Neural progenitor cell (in vitro differentiated cells): Measurements from ENCODE around the gene OSM. TPM values are rescaled to one million over a fixed set of nuclear protein-coding genes. Genes with fewer than 3 reads are reported as not detected.

Source experiments
- DNase-seq: peaks from one replicate; pipeline ENCODE4 v3.0.0-alpha.2; 2016; ENCODE audit warnings: low spot score
- H2AFZ ChIP-seq: fragments of 200-600 bp; sonication (generic); replicated peaks from 2 replicates; pipeline ENCODE4 v1.6.1; 2016; ENCODE audit warnings: antibody characterized with exemption
- H3F3A ChIP-seq: fragments of 200-600 bp; sonication (generic); 2 replicates; pipeline ENCODE4 v1.6.1; 2016; ENCODE audit warnings: antibody characterized with exemption, low read depth
- H3K27ac ChIP-seq: fragments of 200-600 bp; sonication (generic); 2 replicates; pipeline ENCODE4 v1.5.1; 2016; ENCODE audit warnings: mild to moderate bottlenecking
- H3K27me3 ChIP-seq: fragments of 200-600 bp; sonication (generic); 2 replicates; pipeline ENCODE4 v1.6.1; 2016; ENCODE audit warnings: mild to moderate bottlenecking, moderate library complexity
- H3K36me3 ChIP-seq: fragments of 200-600 bp; sonication (generic); 2 replicates; pipeline ENCODE4 v1.5.1; 2016
- H3K4me1 ChIP-seq: fragments of 200-600 bp; sonication (generic); 2 replicates; pipeline ENCODE4 v1.6.1; 2016; ENCODE audit warnings: mixed run types
- H3K4me2 ChIP-seq: fragments of 200-600 bp; sonication (generic); 2 replicates; pipeline ENCODE4 v1.6.1; 2016
- H3K4me3 ChIP-seq: fragments of 200-600 bp; sonication (generic); 2 replicates; pipeline ENCODE4 v1.5.1; 2016
- H3K79me2 ChIP-seq: fragments of 200-600 bp; sonication (generic); 2 replicates; pipeline ENCODE4 v1.6.1; 2016; ENCODE audit warnings: low read depth
- H3K9ac ChIP-seq: fragments of 200-600 bp; sonication (generic); 2 replicates; pipeline ENCODE4 v1.6.1; 2016
- H3K9me3 ChIP-seq: fragments of 200-600 bp; sonication (generic); 2 replicates; pipeline ENCODE4 v1.5.1; 2016; ENCODE audit warnings: low read depth
- H4K20me1 ChIP-seq: fragments of 200-600 bp; sonication (generic); 2 replicates; pipeline ENCODE4 v1.6.1; 2016; ENCODE audit warnings: low read depth
- H3K27ac Mint-ChIP-seq: 3 replicates; pipeline ENCODE4 v1.8.0; 2021; ENCODE audit warnings: mixed read lengths
- H3K27me3 Mint-ChIP-seq: 2 replicates; pipeline ENCODE4 v1.8.0; 2022; ENCODE audit warnings: low read depth, mild to moderate bottlenecking, inconsistent platforms, moderate library complexity, mixed read lengths; ENCODE audit not compliant: insufficient read depth
- H3K36me3 Mint-ChIP-seq: 3 replicates; pipeline ENCODE4 v1.8.0; 2021; ENCODE audit warnings: mixed read lengths
- H3K4me1 Mint-ChIP-seq: 3 replicates; pipeline ENCODE4 v1.8.0; 2021; ENCODE audit warnings: mixed read lengths
- H3K4me3 Mint-ChIP-seq: 3 replicates; pipeline ENCODE4 v1.8.0; 2021; ENCODE audit warnings: mild to moderate bottlenecking, moderate library complexity, mixed read lengths
- H3K9me3 Mint-ChIP-seq: 3 replicates; pipeline ENCODE4 v1.8.0; 2020; ENCODE audit warnings: mixed read lengths
- EZH2 ChIP-seq: fragments of 200-600 bp; sonication (generic); IDR thresholded peaks from 2 replicates; pipeline ENCODE4 v1.6.1; 2017; ENCODE audit warnings: antibody characterized with exemption, mild to moderate bottlenecking, moderate library complexity
- EZH2phosphoT487 ChIP-seq: fragments of 200-600 bp; sonication (generic); IDR thresholded peaks from 2 replicates; pipeline ENCODE4 v1.6.1; 2017; ENCODE audit warnings: antibody characterized with exemption
- total RNA-seq: library from RNA; depleted of rRNA; stranded (reverse); fragments of >200 nt; gene quantifications from 2 replicates; pipeline ENCODE4 v1.2.3, GENCODE V29; 2015; ENCODE audit warnings: low replicate concordance
- TF ChIP-seq, protein P1 (sequence below): fragments of 200-600 bp; sonication (generic); IDR thresholded peaks from 2 replicates; pipeline ENCODE4 v1.5.1; 2017; ENCODE audit warnings: antibody characterized with exemption, mild to moderate bottlenecking

Gene OSM
- total RNA-seq, 1 donor from 2014 or later, result not detected

DNA sequence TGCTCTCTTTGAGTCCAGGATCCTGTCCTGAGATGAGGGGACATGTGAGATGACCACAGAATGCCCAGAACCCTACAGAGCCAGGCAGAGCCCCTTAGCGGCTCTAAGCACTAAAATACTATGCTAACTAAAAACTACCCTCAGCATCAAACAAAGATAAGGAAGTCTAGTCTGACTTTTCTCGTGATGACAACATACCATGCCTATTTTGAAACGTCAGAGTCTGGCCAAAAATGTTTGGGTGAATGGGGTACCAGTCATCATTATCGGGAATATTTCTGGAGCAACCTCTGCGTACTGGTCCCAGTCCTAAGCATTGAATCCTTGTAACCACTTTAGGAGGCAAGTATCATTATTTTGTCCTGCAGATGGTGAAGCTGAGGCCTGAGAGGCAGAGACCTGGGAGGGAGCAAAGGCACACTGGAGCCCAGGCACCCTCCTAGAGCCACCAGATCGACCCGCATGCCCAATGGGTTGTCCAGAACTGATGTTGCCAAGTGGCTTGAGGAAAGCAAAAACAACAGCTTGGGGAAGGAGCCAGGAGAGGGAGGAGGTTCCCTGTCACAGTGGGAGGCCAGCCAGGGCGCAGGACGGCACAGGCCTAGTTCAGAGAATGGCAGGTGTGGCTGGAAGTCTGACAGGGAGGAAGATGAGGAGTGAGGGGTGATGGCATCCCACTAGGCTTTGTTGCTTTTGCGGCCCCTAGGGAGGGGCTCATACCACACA is 7.2 kb upstream of the OSM start:
- H2AFZ ChIP-seq, result no peak overlapping the region
- no peaks in the 10 kb centered on the region for H3F3A ChIP-seq
- no peaks in the 10 kb centered on the region for H3K9me3 ChIP-seq
- H3K9ac ChIP-seq, result no peak overlapping the region
- H3K4me2 ChIP-seq, result no peak overlapping the region
- H3K79me2 ChIP-seq, result no peaks in the 10 kb centered on the region
- Mint-ChIP-seq H3K9me3 (no peaks in the 10 kb centered on the region), H3K27ac (peak overlapping the region; percentile 27), H3K36me3 (no peaks in the 10 kb centered on the region), H3K27me3 (peaks cover 4% of the 10 kb centered on the region), H3K4me3 (no peak overlapping the region), H3K4me1 (peaks cover 16% of the 10 kb centered on the region)
- TF ChIP-seq EZH2phosphoT487 (no peak), EZH2 (no peak)
- TF ChIP-seq, protein P1, sequence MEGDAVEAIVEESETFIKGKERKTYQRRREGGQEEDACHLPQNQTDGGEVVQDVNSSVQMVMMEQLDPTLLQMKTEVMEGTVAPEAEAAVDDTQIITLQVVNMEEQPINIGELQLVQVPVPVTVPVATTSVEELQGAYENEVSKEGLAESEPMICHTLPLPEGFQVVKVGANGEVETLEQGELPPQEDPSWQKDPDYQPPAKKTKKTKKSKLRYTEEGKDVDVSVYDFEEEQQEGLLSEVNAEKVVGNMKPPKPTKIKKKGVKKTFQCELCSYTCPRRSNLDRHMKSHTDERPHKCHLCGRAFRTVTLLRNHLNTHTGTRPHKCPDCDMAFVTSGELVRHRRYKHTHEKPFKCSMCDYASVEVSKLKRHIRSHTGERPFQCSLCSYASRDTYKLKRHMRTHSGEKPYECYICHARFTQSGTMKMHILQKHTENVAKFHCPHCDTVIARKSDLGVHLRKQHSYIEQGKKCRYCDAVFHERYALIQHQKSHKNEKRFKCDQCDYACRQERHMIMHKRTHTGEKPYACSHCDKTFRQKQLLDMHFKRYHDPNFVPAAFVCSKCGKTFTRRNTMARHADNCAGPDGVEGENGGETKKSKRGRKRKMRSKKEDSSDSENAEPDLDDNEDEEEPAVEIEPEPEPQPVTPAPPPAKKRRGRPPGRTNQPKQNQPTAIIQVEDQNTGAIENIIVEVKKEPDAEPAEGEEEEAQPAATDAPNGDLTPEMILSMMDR, result no peak
- H4K20me1 ChIP-seq, result no peaks in the 10 kb centered on the region
- no peaks in the 10 kb centered on the region for H3K27me3 ChIP-seq
- no peak overlapping the region for H3K27ac ChIP-seq
- H3K4me3 ChIP-seq, result no peak overlapping the region
- DNase-seq, result no peak
- peaks cover 7% of the 10 kb centered on the region for H3K4me1 ChIP-seq
- no peaks in the 10 kb centered on the region for H3K36me3 ChIP-seq

GRCh38 chr22:30272781-30273601 is 6.3 kb upstream of the OSM start:
- Mint-ChIP-seq H3K36me3 (no peaks in the 10 kb centered on the region), H3K4me1 (peaks cover 10% of the 10 kb centered on the region), H3K4me3 (peak overlapping the region; percentile 17), H3K9me3 (no peaks in the 10 kb centered on the region), H3K27ac (no peak overlapping the region), H3K27me3 (peaks cover 4% of the 10 kb centered on the region)
- Histone ChIP-seq H3K9me3 (no peaks in the 10 kb centered on the region), H2AFZ (no peak overlapping the region), H3K27ac (no peak overlapping the region), H3K79me2 (no peaks in the 10 kb centered on the region), H3K27me3 (no peaks in the 10 kb centered on the region), H3K36me3 (no peaks in the 10 kb centered on the region), H3K4me1 (peaks cover 6% of the 10 kb centered on the region), H3K9ac (no peak overlapping the region), H3F3A (no peaks in the 10 kb centered on the region), H3K4me3 (no peak overlapping the region), H3K4me2 (no peak overlapping the region), H4K20me1 (no peaks in the 10 kb centered on the region)
- DNase-seq, result no peak
- TF ChIP-seq, protein P1, result no peak
- TF ChIP-seq EZH2 (no peak), EZH2phosphoT487 (no peak)

GRCh38 chr22:30270832-30271231 is 4.2 kb upstream of the OSM start:
- peaks cover 7% of the 10 kb centered on the region for H3K27me3 Mint-ChIP-seq
- no peak for DNase-seq
- Histone ChIP-seq H3K9ac (no peak overlapping the region), H3K4me2 (no peak overlapping the region), H3K4me3 (no peak overlapping the region), H3K27me3 (no peaks in the 10 kb centered on the region), H3F3A (no peaks in the 10 kb centered on the region), H3K36me3 (no peaks in the 10 kb centered on the region), H3K4me1 (no peaks in the 10 kb centered on the region), H4K20me1 (no peaks in the 10 kb centered on the region), H3K27ac (no peak overlapping the region), H3K79me2 (no peaks in the 10 kb centered on the region), H2AFZ (no peak overlapping the region), H3K9me3 (no peaks in the 10 kb centered on the region)
- peaks cover 1% of the 10 kb centered on the region for H3K4me1 Mint-ChIP-seq
- H3K4me3 Mint-ChIP-seq, result no peak overlapping the region
- TF ChIP-seq EZH2, result no peak
- TF ChIP-seq, protein P1, result no peak
- no peak for TF ChIP-seq EZH2phosphoT487
- no peaks in the 10 kb centered on the region for H3K36me3 Mint-ChIP-seq
- no peaks in the 10 kb centered on the region for H3K9me3 Mint-ChIP-seq
- H3K27ac Mint-ChIP-seq, result no peak overlapping the region
